Activated naive CD8-positive, alpha-beta T cell (primary cell): ENCODE measurements around the gene AGXT2.

Experiments
- H3K27ac Mint-ChIP-seq: one replicate; pipeline ENCODE4 v1.8.0; 2021; ENCODE audit warnings: mixed read lengths
- H3K27me3 Mint-ChIP-seq: one replicate; pipeline ENCODE4 v1.8.0; 2021; ENCODE audit warnings: mixed read lengths
- H3K36me3 Mint-ChIP-seq: one replicate; pipeline ENCODE4 v1.8.0; 2021; ENCODE audit warnings: mixed read lengths
- H3K4me1 Mint-ChIP-seq: one replicate; pipeline ENCODE4 v1.8.0; 2021; ENCODE audit warnings: low read depth, mixed read lengths
- H3K4me3 Mint-ChIP-seq: one replicate; pipeline ENCODE4 v1.8.0; 2021; ENCODE audit warnings: mild to moderate bottlenecking, mixed read lengths
- H3K9me3 Mint-ChIP-seq: one replicate; pipeline ENCODE4 v1.8.0; 2021; ENCODE audit warnings: low read depth, mixed read lengths

Gene AGXT2, protein sequence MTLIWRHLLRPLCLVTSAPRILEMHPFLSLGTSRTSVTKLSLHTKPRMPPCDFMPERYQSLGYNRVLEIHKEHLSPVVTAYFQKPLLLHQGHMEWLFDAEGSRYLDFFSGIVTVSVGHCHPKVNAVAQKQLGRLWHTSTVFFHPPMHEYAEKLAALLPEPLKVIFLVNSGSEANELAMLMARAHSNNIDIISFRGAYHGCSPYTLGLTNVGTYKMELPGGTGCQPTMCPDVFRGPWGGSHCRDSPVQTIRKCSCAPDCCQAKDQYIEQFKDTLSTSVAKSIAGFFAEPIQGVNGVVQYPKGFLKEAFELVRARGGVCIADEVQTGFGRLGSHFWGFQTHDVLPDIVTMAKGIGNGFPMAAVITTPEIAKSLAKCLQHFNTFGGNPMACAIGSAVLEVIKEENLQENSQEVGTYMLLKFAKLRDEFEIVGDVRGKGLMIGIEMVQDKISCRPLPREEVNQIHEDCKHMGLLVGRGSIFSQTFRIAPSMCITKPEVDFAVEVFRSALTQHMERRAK

DNA sequence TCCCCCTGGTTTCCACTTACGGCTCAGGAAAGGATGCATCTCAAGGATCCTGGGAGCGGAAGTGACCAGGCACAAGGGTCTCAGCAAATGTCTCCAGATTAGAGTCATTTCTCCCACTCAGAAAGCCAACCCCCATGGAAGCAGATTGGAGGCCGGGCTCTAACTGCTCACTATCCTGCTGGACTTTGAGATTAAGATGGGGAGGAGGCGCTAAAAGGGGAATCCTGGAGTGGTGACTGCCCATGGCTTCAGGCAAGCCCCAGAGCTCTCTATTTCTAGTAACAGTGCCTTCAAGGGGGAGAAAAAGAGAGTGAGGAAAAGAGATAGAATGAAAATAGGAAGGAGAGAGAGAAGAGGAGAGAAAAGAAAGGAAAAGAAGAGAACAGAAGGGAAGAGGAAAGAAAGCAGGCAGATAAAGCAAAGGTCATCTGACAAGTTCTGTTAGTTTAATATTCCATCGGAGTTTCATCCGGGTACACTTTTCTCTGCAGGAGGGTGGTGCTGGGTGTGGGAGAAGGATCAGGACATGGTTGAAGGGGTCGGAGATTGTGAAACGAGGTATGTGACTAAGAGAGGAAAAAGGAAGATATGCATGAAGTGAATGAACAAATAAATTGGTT, at the start of gene AGXT2:
Gene AGXT2 (minus strand): TSS at position 165 of the 620 bp plus-strand sequence. CDS start 57 bp downstream, at position 108.
- no peaks in the 10 kb centered on the region for H3K36me3 Mint-ChIP-seq
- no peak within 1 kb of the TSS for H3K4me3 Mint-ChIP-seq
- no peaks in the 10 kb centered on the region for H3K4me1 Mint-ChIP-seq
- H3K27ac Mint-ChIP-seq = no peak within 1 kb of the TSS
- H3K27me3 Mint-ChIP-seq = peaks cover 9% of the 10 kb centered on the region
- H3K9me3 Mint-ChIP-seq = no peaks in the 10 kb centered on the region

DNA sequence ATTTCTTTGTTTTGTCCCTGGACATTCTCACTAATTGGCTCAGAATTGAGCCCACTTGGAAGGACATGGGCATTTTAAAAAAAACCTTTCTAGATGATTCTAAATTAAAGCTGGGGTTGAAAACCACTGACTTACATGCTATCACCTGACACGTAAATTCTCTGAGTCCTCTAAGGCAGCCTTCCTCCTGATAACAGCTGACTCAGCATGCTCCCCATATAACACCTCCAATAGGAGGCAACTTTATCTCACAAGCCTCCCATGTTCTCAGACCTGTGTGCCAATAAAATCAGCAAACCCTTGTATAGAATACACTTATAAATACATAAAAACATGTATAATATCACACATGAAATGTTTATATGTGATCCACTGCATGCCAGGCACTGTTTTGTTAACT, 49.2 kb upstream of the AGXT2 start:
- Mint-ChIP-seq H3K4me1 (peaks cover 3% of the 10 kb centered on the region), H3K4me3 (no peak overlapping the region), H3K36me3 (no peaks in the 10 kb centered on the region), H3K27me3 (peaks cover 1% of the 10 kb centered on the region), H3K9me3 (no peaks in the 10 kb centered on the region), H3K27ac (no peak overlapping the region)

- Mint-ChIP-seq H3K9me3 (no peaks in the 10 kb centered on the region), H3K27ac (no peak overlapping the region), H3K36me3 (no peaks in the 10 kb centered on the region), H3K27me3 (peaks cover 1% of the 10 kb centered on the region), H3K4me1 (peaks cover 3% of the 10 kb centered on the region), H3K4me3 (no peak overlapping the region)
Observed at GRCh38 chr5:35096216-35096615, 48.5 kb upstream of the AGXT2 start.

DNA sequence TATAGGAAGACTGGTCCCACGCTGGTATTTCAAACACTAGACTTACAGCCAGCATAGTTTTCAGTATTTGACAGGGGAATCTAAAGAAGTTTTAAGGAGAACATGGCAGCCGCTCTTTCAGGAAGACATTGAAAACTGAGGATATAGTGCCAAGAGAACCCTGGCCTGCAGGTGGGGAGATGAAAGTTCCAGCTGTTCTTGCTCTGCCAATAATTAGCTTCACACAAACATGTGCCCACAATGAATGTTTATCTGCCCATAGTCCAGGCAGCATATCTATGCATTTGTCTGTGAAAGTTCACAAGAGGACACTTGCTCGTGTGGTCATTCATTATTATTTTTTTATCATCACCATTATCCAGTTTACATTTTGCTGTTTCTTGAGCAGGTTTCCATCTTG, 47.6 kb upstream of the AGXT2 start:
- Mint-ChIP-seq H3K4me1 (peaks cover 3% of the 10 kb centered on the region), H3K36me3 (no peaks in the 10 kb centered on the region), H3K4me3 (no peak overlapping the region), H3K27me3 (peaks cover 1% of the 10 kb centered on the region), H3K9me3 (no peaks in the 10 kb centered on the region), H3K27ac (no peak overlapping the region)

GRCh38 chr5:35094948-35095347, 47.2 kb upstream of the AGXT2 start:
- Mint-ChIP-seq H3K27ac (no peak overlapping the region), H3K36me3 (no peaks in the 10 kb centered on the region), H3K9me3 (no peaks in the 10 kb centered on the region), H3K4me1 (peaks cover 3% of the 10 kb centered on the region), H3K27me3 (peaks cover 1% of the 10 kb centered on the region), H3K4me3 (no peak overlapping the region)

DNA sequence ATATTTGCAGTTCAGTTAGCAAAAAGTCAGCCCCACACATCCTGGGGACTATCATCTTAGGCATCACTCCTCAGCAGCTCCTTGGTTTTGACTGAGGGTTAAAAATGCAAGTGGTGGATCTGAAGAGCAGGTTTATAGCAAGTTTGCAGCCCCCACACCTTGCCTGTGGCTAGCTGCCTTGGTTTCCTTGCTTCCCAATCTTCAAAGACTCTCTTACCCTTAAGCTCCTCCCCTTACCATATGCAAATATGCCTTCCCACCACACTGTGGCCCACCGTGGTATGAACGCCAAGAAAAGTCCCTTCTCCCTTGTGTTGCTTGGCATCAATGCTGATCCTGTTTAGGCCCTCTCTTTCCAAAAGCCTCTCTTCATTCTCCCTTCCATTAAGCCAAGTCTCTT, 45.0 kb upstream of the AGXT2 start:
- H3K27ac Mint-ChIP-seq = no peak overlapping the region
- H3K4me3 Mint-ChIP-seq = no peak overlapping the region
- H3K36me3 Mint-ChIP-seq = no peaks in the 10 kb centered on the region
- no peaks in the 10 kb centered on the region for H3K27me3 Mint-ChIP-seq
- H3K4me1 Mint-ChIP-seq = peaks cover 3% of the 10 kb centered on the region
- H3K9me3 Mint-ChIP-seq = no peaks in the 10 kb centered on the region

GRCh38 chr5:35091704-35092103, 44.0 kb upstream of the AGXT2 start:
- H3K27ac Mint-ChIP-seq = no peak overlapping the region

GRCh38 chr5:35089334-35090314, 41.9 kb upstream of the AGXT2 start:
- H3K9me3 Mint-ChIP-seq = no peaks in the 10 kb centered on the region
- peaks cover 3% of the 10 kb centered on the region for H3K4me1 Mint-ChIP-seq
- no peak overlapping the region for H3K27ac Mint-ChIP-seq
- H3K36me3 Mint-ChIP-seq = no peaks in the 10 kb centered on the region
- no peaks in the 10 kb centered on the region for H3K27me3 Mint-ChIP-seq
- no peak overlapping the region for H3K4me3 Mint-ChIP-seq

More at GRCh38 chr5:35091704-35092103, 44.0 kb upstream of the AGXT2 start:
- peaks cover 3% of the 10 kb centered on the region for H3K4me1 Mint-ChIP-seq
- H3K27me3 Mint-ChIP-seq = no peaks in the 10 kb centered on the region
- no peaks in the 10 kb centered on the region for H3K9me3 Mint-ChIP-seq
- no peaks in the 10 kb centered on the region for H3K36me3 Mint-ChIP-seq
- no peak overlapping the region for H3K4me3 Mint-ChIP-seq

GRCh38 chr5:35087991-35088390, 40.2 kb upstream of the AGXT2 start:
- Mint-ChIP-seq H3K27ac (no peak overlapping the region), H3K4me1 (peaks cover 2% of the 10 kb centered on the region), H3K4me3 (no peak overlapping the region), H3K9me3 (no peaks in the 10 kb centered on the region), H3K36me3 (no peaks in the 10 kb centered on the region), H3K27me3 (no peaks in the 10 kb centered on the region)

DNA sequence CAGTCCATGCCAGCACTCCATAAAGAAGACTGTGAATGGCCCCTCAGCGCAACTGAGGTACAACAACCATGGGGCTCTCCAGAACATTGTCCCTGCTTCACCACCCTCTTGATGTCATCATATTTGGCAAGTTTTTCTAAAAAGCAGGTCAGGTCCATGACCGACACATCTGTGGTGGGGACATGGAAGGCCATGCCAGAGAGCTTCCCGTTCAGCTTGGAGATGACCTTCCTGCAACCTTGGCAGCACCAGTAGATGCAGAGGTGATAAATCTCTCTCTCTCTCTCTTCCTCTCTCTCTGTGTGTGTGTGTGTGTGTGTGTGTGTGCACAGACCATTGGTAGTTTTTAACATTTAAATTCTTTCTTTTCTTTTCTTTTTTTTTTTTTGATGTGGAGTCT, 35.4 kb upstream of the AGXT2 start:
- peaks cover 2% of the 10 kb centered on the region for H3K27me3 Mint-ChIP-seq
- no peaks in the 10 kb centered on the region for H3K4me1 Mint-ChIP-seq
- H3K36me3 Mint-ChIP-seq = no peaks in the 10 kb centered on the region
- H3K9me3 Mint-ChIP-seq = no peaks in the 10 kb centered on the region
- H3K4me3 Mint-ChIP-seq = no peak overlapping the region
- H3K27ac Mint-ChIP-seq = no peak overlapping the region

DNA sequence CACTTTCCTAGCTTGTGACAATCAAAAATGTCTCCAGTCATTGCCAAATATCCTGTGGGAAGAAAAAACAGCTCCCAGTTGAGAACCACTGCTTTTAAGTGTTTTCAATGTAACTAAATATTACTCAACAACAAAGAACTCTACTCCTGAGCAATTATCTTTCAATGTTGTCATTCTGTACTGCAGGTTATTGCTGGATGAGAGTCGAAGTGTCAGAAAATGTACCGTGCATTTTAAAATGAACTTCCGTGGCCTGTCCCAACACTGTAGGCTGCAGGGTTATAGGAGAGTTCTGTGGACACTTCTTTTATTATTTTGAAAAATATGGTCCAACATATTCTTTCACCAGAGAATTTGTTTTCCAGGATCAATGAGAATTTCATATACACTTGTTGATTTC, 34.8 kb upstream of the AGXT2 start:
- no peaks in the 10 kb centered on the region for H3K36me3 Mint-ChIP-seq
- H3K27me3 Mint-ChIP-seq = peaks cover 2% of the 10 kb centered on the region
- no peak overlapping the region for H3K4me3 Mint-ChIP-seq
- H3K9me3 Mint-ChIP-seq = no peaks in the 10 kb centered on the region
- no peak overlapping the region for H3K27ac Mint-ChIP-seq
- H3K4me1 Mint-ChIP-seq = no peaks in the 10 kb centered on the region

DNA sequence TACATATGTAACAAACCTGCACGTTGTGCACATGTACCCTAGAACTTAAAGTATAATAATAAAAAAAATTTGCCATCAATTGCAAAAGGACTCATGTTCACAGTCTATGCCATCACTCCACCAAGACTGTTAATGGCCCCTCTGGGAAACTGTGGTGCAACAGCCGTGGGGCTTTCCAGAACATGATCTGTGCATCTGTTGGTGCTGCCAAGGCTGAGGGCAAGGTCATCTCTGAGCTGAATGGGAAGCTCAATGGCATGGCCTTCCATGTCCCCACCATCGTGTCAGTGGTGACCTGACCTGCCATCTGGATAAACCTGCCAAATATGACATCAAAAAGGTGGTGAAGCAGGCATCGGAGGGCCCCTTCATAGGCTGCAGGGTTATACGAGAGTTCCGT, 33.4 kb upstream of the AGXT2 start:
- Mint-ChIP-seq H3K27me3 (peaks cover 5% of the 10 kb centered on the region), H3K4me1 (no peaks in the 10 kb centered on the region), H3K27ac (no peak overlapping the region)

GRCh38 chr5:35073160-35073559, 25.4 kb upstream of the AGXT2 start:
- Mint-ChIP-seq H3K27ac (no peak overlapping the region), H3K4me1 (no peaks in the 10 kb centered on the region), H3K9me3 (peaks cover 4% of the 10 kb centered on the region), H3K36me3 (peaks cover 3% of the 10 kb centered on the region), H3K27me3 (peaks cover 18% of the 10 kb centered on the region), H3K4me3 (no peak overlapping the region)

More for the DNA sequence above, 33.4 kb upstream of the AGXT2 start:
- no peaks in the 10 kb centered on the region for H3K9me3 Mint-ChIP-seq
- H3K36me3 Mint-ChIP-seq = no peaks in the 10 kb centered on the region
- H3K4me3 Mint-ChIP-seq = no peak overlapping the region

GRCh38 chr5:35069188-35069587, 21.4 kb upstream of the AGXT2 start:
- Mint-ChIP-seq H3K27me3 (peaks cover 11% of the 10 kb centered on the region), H3K4me1 (no peaks in the 10 kb centered on the region), H3K27ac (no peak overlapping the region), H3K4me3 (no peak overlapping the region), H3K36me3 (peaks cover 3% of the 10 kb centered on the region), H3K9me3 (peaks cover 4% of the 10 kb centered on the region)
